COLO829 (cell line): ENCODE measurements around the gene CNTN6.

Experiments used
- DNase-seq: peaks from one replicate; pipeline ENCODE4 v3.0.0; 2012; ENCODE audit warnings: low spot score

The CNTN6 gene

GRCh38 chr3:1421577-1421976 is 328.8 kb downstream of the CNTN6 start:
- no peak for DNase-seq

- no peak for DNase-seq
Observed at GRCh38 chr3:1423566-1424089, 330.8 kb downstream of the CNTN6 start.

GRCh38 chr3:1439395-1439794 is 346.6 kb downstream of the CNTN6 start:
- no peak for DNase-seq

- DNase-seq = no peak
Observed at GRCh38 chr3:1442271-1442670, 349.4 kb downstream of the CNTN6 start.

- no peak for DNase-seq
Observed at GRCh38 chr3:1444195-1444594, 351.4 kb downstream of the CNTN6 start.

- DNase-seq = no peak
Observed at GRCh38 chr3:1446531-1446930, 353.7 kb downstream of the CNTN6 start.

- DNase-seq = no peak
Observed at GRCh38 chr3:1447452-1447851, 354.6 kb downstream of the CNTN6 start.

- no peak for DNase-seq
Observed at GRCh38 chr3:1448443-1448842, 355.6 kb downstream of the CNTN6 start.
